NCI-H1417 treated with DMSO at 0.1 percent for 48 hours (cell line): ENCODE measurements around the gene PPP1R37.
A peak's percentile ranks its signal among the peaks of the same experiment; 100 is the strongest.
"Not testable (repeated sequence)": the region's sequence is repeated elsewhere in the genome, so short reads cannot be mapped to it uniquely, and the experiment has no call there.

ENCODE experiments used
- DNase-seq: peaks from one replicate; lab custom pipeline; 2025; lab: John Stamatoyannopoulos, UW

PPP1R37 gene

DNA sequence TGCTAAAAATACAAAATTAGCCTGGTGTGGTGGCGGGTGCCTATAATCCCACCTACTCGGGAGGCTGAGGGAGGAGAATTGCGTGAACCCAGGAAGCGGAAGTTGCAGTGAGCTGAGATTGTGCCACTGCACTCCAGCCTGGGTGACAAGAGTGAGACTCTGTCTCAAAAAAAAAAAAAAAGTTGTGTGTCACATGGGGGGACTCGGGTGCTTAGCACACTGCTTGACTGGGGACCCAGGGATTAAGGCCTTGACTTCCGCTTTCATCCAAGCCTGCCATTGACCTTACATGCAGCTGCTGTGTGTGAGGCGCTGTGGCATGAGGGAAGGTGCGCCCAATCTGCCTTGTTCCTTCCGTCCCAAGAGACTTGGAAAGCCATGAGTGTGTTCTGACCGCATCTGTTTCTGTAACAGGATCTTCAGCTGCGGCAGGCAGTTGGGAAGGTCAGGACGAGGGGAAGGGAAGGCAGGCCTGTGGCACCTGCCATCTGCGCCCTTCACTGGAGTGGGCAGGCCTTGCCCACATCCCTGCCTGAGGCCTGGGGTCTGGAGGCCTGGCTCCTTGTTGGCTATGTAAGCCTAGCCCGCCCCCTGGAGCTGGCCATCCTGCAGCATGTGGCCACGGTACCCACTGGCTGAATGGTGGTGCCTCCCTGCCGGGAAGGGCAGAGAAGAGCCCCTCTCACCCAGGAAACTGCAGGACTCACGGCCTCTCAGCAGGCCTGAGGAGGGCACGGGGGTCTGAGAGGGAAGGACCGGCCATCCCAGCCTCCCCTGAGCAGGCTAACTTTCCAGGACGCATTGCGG is 23.0 kb downstream of the PPP1R37 start:
- no peak for DNase-seq

DNA sequence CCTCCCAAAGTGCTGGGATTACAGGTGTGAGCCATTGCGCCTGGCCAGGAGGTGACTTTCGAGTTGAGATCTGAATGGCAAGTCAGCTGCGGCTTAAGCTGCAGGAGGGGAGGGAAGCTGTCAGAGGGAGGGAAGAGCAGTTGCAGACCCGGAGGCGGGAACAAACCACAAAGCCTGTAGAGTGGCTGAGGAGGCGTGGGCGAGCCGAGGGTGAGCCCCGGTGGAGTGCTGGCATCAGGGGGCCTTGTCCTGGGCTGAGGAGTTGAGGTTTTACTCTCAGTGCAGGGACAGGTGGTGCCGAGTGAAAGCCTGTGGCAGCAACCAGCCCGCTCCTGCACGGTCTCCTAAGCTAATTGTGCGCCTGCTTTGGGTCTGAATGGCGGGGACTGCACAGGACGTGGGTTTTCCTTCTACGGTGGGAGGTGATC is 24.2 kb downstream of the PPP1R37 start:
- DNase-seq: no peak

DNA sequence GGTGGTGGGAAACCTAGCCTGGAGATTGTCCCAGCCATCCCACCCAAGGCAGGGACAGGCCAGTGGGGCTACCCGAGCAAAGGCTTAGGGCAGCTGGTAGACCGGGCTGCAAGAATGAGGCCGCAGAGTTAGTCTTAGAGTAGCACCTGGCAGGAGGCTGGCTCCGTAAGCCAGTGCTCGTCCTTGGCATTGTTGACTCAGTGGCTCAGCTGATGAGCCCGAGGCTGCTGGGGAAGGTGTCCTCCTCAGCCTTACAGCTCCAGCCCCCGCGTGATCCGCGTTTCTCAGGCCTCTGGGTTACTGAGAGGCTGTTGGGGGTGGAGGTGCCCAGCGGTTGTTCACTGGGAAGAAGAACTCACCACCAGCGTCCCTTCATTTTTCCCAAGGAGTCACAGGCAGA is 24.7 kb downstream of the PPP1R37 start:
- no peak for DNase-seq

DNA sequence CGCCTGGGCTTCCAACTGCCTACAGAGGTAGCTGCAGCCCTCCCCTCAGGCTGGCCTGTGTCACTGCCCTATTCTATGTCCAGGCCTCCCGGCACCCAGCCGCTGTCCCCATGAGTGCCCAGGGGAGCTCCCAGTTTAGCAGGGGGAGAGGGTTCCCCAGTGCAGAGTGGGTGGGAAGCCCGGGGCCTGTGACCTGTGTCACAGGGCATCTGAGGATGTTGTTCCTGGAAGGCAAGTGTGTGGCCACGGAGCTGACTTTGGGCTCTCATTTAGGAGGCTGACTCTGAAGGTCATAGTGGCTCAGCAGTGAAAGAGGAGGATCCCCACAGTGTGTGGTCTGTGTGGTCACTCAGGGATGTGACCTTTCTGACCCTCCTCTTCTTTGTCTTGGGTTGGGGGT is 25.1 kb downstream of the PPP1R37 start:
- DNase-seq: no peak

DNA sequence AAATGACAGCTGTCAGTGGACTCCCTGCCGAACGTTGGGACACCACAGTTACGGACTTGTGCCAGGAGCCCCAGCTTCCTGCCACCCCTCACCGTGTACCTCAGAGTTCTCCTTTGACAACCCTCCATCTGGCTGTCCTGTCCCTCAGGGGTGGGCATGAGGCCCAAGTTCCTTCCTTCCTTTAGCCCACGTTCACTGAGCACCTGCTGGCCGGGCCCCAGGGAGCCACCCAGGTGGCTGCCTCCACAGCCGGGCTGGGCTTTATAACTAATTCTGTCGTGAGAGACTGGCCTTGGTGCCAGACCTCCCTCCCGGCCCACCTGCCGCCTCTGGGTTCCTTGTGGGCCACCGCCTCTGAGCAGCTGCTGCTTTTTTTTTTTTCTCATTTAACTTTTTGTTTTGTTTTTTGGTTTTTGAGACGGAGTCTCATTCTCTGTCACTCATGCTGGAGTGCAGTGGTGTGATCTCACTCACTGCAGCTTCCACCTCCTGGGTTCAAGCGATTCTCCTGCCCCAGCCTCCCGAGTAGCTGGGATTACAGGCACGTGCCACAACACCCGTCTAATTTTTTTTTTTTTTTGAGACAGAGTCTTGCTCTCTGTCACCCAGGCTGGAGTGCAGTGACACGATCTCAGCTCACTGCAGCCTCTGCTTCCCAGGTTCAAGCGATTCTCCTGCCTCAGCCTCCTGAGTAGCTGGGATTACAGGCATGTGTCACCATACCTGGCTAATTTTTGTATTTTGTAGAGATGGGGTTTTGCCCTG is 25.8 kb downstream of the PPP1R37 start:
- DNase-seq: not testable (repeated sequence)

DNA sequence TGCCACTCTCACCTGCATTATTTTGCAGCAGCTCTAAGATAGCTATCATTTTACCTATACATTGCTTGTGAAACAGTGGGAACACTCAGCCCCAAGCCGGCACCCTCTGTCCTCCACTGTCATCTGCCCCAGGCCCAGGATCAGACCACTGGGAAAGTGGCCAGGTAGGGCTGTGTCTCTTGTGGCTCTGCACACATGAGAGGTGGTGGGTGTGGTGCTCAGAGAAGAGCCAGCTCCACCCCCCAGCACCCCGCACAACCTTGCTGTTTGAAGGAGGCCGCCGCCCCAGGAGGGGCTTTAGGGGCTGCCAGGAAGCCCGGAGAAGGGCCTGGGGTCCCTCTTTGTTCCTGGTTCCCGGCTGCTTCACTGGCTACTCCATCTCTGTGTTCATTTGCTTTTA is 26.6 kb downstream of the PPP1R37 start:
- no peak for DNase-seq

DNA sequence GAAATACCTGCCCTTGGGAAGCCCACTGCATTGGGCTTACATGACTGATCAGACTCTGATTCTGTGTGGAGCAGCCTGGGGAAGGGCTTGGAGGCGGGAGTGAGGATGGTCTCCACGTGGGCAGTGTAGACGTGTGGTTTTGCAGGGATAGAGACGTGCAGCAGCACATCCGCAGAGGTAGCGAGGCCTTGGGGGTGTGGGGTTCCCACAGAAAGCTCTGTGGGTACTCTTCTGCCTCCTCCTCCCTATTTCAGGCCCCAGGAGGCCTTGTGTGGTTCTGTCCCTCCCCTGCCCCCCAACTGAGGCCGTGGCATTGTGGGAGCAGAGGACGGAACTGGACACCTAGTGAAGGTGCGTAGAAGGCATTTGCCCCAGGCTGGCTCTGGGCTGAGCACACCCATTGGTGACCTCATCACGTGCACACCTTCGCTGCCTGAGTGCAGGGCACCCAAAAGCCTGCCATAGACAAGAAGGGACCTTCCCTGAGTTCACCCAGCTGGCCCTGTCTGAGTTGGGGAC is 28.9 kb downstream of the PPP1R37 start:
- no peak for DNase-seq

DNA sequence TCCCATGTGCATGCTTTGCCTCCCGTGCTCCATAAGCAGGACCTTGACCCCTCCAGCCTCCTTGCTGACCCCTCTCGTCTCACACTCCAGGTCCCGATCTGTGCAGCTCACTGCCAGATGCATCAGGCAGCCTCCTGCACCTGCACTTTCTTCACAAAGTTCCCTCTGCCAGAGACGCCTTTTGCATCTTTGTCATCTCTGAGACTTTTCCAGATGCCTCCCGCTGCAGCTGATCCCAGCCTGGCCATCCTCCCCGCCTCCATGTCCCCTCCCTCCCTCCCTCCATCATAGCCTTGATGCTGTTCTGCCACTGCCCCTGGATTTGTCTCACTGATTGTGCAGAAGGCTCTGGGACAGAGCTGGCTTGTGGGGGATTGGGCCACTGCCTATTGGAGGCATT is 29.9 kb downstream of the PPP1R37 start:
- no peak for DNase-seq

DNA sequence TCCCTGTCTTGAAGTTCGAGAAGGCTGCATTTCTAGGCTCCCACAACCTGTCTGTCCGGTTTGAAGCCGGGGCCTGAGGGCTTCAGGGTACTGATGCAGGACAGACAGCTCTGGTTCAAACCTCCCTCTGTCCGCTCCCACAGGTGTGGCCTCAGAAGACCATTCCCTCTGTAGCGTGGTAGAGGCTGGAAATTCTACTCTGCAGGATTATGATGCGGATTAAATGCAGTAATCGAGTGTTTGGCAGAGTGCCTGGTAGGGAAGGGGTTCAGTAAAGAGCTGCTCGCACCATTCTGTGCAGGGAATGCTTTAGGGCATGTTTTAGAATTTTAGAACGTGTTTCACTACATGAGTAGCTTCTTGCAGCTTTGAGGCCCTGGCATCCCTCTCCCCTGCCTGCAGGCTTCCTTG is 30.5 kb downstream of the PPP1R37 start:
- no peak for DNase-seq

DNA sequence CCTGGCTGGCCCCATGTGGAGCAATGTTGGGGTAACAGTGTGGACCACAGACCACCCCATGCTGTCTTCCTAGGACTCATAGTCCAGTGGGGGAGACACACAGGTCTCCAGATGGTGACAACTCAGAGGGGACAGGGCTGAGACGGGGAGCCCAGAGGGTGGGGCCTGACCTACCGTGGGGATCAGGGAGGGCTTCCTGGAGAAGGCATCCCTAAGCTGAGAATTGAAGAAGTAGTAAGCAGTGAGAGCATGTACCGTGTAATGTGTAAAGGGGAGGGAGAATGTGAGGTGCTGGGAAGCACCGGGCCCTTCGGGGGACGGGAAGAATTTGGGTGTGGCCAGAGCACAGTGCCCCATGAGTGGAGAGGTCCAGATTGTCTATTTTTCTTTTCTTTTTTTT is 31.0 kb downstream of the PPP1R37 start:
- DNase-seq: no peak

DNA sequence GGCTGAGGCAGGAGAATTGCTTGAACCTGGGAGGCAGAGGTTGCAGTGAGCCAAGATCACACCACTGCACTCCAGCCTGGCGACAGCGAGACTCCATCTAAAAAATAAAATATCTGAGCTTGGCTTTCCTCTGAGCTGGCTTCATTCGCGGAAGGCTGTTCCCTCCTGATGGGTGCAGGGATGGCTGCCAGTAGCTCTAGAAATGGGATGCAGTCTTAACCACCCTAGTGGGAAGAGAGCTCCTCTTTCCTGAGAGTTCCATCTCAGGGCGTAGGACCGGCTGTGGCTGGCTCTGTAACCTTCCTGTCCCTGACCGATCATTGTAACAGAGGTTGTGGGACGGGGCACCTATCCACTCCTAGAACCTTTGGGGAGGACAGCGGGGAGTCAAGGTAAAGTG is 32.4 kb downstream of the PPP1R37 start:
- DNase-seq: no peak

DNA sequence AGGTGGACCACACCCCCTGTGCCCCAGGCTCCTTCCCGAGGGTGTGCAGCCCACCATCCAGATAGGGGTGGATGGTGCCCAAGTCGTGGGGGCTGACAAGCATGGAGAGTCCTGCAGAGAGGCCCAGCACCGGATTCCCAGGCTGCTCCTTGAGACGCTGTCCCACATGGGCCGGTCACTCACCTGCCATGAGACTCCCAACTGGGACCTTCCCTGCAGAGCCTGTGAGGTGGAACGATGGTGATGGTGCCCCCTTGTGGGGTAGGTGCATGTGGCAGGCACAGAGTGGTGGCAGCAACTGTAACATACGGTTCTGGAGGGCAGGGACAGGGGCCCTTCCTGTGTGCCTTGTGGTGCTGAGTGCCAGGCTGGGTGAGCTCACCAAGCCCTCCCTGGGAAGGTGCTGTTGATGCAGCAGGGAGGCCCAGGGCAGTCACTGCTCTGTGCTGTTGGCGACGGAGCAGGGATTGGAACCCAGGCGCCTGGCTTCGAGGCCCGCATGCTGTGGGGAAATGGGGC is 33.1 kb downstream of the PPP1R37 start:
- no peak for DNase-seq

DNA sequence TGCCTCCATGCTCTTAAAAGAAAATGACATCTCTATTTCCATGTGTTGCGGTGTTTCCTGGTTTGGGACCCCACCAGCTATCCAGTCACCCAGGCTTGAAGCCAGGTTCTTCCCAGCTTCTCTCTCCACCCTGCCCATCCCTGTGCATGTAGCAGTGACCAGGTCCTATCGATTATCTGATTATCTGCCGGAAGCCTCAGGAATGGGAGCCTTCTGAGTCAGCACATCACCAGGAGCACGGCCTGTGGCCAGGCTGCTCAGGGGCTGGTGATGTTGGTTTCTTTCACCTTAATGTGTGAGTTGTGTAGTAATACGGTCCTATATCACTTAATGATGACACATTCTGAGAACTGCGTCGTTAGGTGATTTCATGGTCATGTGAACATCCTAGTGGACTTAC is 33.7 kb downstream of the PPP1R37 start:
- DNase-seq: no peak

DNA sequence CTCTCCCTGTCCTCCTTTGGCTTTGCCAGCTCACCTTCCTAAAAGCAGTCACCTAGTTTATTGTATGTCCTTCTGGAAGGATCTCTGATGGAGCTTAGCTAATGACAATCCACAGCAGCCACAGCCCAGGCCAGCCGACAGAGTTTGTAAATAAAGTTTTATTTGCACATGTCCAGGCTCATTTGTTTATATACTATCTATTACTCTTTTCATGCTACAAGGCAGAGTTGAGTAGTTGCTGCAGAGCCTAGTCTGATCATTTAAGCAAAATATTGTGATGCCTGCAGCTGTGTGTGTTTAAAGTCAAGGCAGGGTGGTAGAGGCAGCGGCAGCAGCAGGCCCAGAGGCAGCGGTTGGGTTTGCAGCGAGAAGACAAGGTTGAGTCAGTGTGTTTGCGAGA is 35.2 kb downstream of the PPP1R37 start:
- DNase-seq: no peak

DNA sequence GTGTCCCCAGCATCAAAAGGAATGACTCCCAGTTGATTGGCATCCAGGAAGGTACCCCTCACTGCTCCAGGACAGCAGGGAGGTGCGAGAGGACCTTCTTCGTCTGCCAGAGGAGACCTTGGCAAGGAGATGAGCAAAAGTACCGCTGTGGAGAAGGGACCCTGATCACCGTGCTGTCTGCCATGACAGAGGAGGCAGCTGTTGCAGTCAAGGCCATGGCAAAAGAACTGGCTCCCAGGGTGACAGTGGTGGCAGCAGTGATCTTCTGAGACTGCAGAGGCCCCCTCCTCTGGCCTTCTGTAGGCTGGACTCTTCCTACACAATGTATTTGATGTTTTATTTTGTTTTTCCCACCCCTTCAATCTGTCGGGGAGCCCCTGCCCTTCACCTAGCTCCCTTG is 35.8 kb downstream of the PPP1R37 start:
- no peak for DNase-seq

DNA sequence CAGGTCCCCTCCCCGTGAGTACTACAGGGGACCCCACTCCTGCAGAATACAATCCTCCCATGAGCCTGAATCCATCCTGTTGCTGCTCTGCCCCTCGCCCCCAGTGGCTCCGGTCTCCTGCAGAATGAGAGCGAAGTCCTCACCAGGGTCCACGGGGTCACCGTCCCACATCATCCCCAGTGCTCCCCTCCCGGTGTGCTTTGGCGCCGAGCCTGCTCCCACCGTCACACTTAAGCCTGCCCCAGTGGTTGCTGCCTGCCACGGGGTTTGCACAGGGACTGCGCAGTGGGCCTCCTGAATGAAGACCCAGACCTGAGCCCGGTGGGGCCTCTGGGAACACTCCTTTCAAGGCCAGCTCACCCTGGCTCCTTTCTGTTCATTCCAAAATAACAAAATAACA is 37.3 kb downstream of the PPP1R37 start:
- no peak for DNase-seq

DNA sequence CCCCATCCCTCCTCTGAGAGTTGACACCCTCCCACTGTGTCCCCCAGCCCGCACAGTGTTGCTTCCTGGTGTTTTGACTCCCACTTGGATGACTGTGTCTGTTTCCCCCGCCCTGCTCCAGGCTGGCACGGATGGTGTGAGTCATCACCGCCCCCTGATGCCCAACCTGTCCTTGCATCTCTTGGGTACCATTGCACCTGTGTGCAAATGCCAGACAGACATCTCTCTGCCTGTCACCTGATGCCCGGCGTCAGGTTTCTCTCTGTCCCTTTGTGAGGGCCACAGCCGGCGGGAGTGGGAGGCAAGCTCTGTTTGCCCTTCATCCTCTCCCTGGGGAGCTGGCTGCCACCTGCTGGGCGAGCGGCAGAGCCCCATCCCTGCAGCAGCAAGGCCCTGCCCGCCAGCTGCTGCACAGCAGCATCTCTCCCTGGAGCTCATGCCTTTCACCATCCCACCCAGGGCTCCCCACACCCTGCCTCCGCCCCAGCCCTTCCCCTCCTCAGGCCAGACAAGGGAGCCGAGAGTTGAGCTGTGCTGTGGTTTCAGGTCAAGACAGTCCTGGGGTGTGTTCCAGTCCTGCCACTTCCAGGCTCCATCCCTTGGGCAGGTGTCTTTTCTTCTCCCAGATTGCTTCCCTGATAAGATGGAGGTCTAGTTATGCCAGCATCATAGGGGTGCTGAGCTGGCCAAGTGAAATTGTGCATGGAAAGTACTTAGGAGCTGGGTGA is 38.1 kb downstream of the PPP1R37 start:
- DNase-seq: peak; percentile 79

DNA sequence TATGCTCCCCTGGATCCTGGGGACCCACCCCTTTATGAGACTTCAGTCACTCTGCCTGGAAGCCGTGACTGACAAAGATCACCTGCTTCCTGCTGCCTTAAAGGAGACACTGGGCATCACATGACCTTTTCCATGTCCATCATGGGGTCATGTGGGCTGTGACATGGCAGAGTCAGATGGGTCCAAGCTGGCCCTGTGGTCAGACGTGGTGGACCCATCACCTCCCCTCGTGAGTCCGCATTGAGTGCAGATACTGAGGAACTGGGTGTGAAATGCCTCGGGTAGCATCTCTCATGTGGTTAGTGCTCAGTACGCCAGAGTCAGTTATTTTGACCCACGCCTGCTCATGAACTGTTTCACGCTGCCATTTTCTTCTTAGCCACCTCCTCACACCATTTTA is 40.7 kb downstream of the PPP1R37 start:
- DNase-seq: no peak

DNA sequence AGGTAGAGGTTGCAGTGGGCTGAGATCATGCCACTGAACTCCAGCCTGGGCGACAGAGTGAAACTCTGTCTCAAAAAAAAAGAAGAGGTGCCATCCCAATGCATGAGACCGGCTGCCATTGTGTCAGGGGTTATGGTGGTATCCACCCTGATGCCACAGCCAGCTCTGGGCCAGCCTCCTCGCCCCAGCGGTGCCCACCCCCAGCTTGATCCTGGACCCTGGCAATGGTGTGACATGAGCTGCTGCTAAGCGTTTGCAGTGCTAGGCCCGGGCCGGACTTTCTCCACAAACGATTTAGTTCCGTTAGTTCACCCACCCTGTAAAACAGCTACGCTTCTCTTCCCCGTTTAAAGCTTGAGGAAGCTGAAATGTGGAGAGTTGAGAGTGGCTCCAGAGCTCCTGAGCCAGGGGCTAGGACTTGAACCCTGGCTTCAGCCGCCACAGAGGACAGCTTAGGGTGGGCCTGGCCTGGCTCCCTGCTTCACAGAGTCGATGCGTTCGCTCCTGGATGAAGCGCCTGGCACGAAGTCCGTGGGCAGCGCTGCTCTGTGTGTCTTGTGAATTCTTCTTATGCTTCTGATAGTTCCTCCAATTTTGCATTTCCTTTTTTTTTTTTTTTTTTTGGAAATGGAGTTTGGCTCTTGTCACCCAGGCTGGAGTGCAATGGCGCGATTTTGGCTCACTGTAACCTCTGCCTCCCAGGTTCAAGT is 42.4 kb downstream of the PPP1R37 start:
- DNase-seq: no peak

DNA sequence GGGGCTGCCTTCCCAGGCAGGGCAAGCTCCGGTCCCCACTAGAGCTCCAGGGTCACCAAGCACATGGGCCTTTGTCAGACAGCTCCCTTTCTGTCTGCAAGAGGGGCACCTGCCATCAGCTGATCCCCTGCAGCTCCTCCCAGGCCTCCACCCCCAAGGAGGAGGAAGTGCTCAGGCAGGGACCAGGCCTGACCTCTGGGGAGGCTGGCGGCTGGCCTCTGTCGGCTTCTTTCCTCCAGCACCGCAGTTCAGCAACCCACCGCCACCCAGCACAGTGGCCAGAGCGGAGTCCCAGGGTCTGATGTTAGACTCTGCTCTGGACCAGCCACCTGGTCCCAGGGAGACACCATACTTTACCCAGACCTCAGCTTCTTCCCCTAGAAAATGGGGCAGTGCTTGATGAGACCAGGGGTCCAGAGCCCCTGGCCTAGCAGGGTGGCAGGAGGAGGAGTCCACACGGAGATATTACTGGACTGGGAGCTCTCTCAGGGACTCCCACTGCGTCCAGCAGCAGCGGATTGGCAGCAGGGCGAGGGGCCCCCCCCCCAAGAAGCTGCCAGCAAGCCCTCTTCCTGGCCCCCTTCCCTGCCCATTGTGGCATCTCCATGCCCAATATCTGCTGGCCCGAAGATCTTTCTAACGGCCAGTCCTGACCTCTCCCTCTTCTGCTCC is 43.7 kb downstream of the PPP1R37 start:
- DNase-seq: no peak

DNA sequence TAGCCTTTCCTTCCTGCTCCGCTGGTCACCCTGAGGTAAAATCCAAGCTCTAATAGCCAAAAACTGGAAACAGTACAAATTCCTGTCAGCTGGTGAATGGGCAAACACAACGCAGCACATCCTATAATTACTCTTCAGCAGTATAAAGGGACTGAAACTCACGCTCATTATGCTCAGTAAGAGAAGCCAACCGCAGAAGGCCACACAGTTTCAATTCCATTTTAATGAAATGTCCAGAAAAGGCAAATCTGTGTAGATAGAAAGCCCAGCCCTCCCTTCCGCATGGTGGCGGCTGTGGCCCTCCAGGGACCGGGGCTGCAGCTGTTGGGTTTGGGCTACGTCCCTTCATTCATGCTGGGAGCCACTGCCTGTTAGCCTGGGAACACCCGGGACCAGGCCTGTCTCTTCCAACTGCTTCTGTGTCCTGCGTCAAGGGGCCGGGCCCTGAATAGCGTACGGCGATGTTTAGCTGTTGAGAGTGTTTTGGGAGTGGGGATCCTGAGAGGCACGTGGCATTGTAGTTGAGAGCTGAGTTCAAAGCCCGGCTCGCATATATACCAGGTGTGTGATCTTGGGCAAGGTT is 44.3 kb downstream of the PPP1R37 start:
- no peak for DNase-seq
